Measurements from ENCODE around the gene NFAT5. TPM values are rescaled to one million over a fixed set of nuclear protein-coding genes. Genes with fewer than 3 reads are reported as not detected.

The NFAT5 gene
- total and polyA plus RNA-seq, 9 of the 15 experiments (the other 6 are each of a cell fraction or from before 2014, with no cell fraction given): 0.78 to 20.5 (median 12.4) TPM

- Histone ChIP-seq H3K9me1 (ENCODE audit: control insufficient read depth, insufficient read depth, low read length) (no peaks in the 10 kb centered on the region), H3K27ac (ENCODE audit: extremely low read depth, low read depth, low read length) (no peak overlapping the region), H3K4me3 (no peak overlapping the region), H3K27me3 (ENCODE audit: control insufficient read depth in 2 of 2, insufficient read depth in 2 of 2, low read length in 2 of 2) (no peaks in the 10 kb centered on the region), H3K4me1 (replicated peaks in 1 of 2; ENCODE audit: control insufficient read depth in 2 of 2, insufficient read depth in 2 of 2, low read length in 2 of 2) (peaks cover 9 to 10% of the 10 kb centered on the region in 2 experiments), H3K36me3 (ENCODE audit: control insufficient read depth, insufficient read depth, low read length) (no peaks in the 10 kb centered on the region), H2AFZ (ENCODE audit: low read depth, low read length) (no peak overlapping the region), H3K9me3 (replicated peaks; ENCODE audit: control insufficient read depth, insufficient read depth, low read depth, low read length) (no peaks in the 10 kb centered on the region), H3K9ac (ENCODE audit: insufficient read depth in 1 of 2, low read depth in 2 of 2, low read length in 2 of 2) (no peak overlapping the region), H3K4me2 (ENCODE audit: insufficient read depth, low read length) (no peak overlapping the region), H3K79me2 (ENCODE audit: control insufficient read depth, insufficient read depth, low read length) (peaks cover 34% of the 10 kb centered on the region), H4K20me1 (replicated peaks; ENCODE audit: control insufficient read depth, insufficient read depth, low read length) (no peaks in the 10 kb centered on the region)
- CTCF ChIA-PET (ENCODE audit: low intra/inter-chr PET ratio): no interaction called here
- DNase-seq (ENCODE audit: extremely low read depth in 1 of 4, low spot score in 3 of 4) (no peak), ATAC-seq (no peak), FAIRE-seq (no peak)
- POLR2A ChIA-PET: no interaction called here
- WGBS (ENCODE audit: insufficient coverage, low coverage, missing lambda C conversion rate): 100% methylated on average over 3 of the region's 3 CpGs
- in situ Hi-C loops (cut with MboI): no loop called here
- intact Hi-C loops (cut with micrococcal nuclease): no loop called here
- no TSS peak for BruUV-seq (replicated peaks)
- TF ChIP-seq MAFG (tag; conservative IDR thresholded peaks at IDR 0.05) (peak; percentile 56), SMAD2 (IDR thresholded peaks at IDR 0.05; ENCODE audit: low read depth, low read length) (no peak), CREB3 (tag; conservative IDR thresholded peaks at IDR 0.05; ENCODE audit: low read depth) (no peak), C11orf30 (IDR thresholded peaks at IDR 0.05; ENCODE audit: low read depth) (peak; percentile 77), REST (IDR thresholded peaks at IDR 0.05; ENCODE audit: borderline replicate concordance) (no peak), REST (CRISPR knock-in tag; IDR thresholded peaks at IDR 0.05; ENCODE audit: low read depth) (no peak), ZNF316 (IDR thresholded peaks at IDR 0.05) (peak; percentile 87), ZNF707 (CRISPR knock-in tag; conservative IDR thresholded peaks at IDR 0.05) (no peak), HINFP (tag; conservative IDR thresholded peaks at IDR 0.05; ENCODE audit: low read depth) (no peak), FOXA3 (CRISPR knock-in tag; conservative IDR thresholded peaks at IDR 0.05 in 1 of 2, IDR thresholded peaks at IDR 0.05 in 1 of 2) (no peak), MXD1 (CRISPR knock-in tag; IDR thresholded peaks at IDR 0.05; ENCODE audit: borderline replicate concordance, poor library complexity, severe bottlenecking) (no peak), MAFK (IDR thresholded peaks at IDR 0.05; ENCODE audit: low read length) (peak; percentile 71), BCL6 (CRISPR knock-in tag; IDR thresholded peaks at IDR 0.05) (no peak)
Measured at GRCh38 chr16:69562813-69563212, 3.0 kb upstream of the NFAT5 start.

Measured in K562 (cell line).